T-cell (primary cell): ENCODE data around the gene ARID4B. TPM values are rescaled to one million over a fixed set of nuclear protein-coding genes. Genes with fewer than 3 reads are reported as not detected.

Experiments used
- ATAC-seq, 4 experiments: fragments of 200-7000 bp in 3 of 4; fragments of 150-1000 bp in 1 of 4; cut with Tn5 transposase; replicated peaks in 1 of 4; 1 replicate in 3 of 4; 2 replicates in 1 of 4; pipeline ENCODE4 v1.10.0; 2021; ENCODE audit warnings: moderate library complexity in 3 of 4, mild to moderate bottlenecking in 2 of 4, moderate number of reproducible peaks in 1 of 4
- CTCF ChIA-PET, 2 donors: fragments of 300-600 bp; sonication (Branson Sonifier 250); formaldehyde crosslinking; loops; one replicate each; lab custom pipeline; 2022; ENCODE audit warnings: antibody characterized with exemption in 2 of 2; lab: Charles Lee
- POLR2A ChIA-PET, 2 donors: fragments of 300-600 bp; sonication (Branson Sonifier 250); formaldehyde crosslinking; loops; one replicate each; lab custom pipeline; 2022; ENCODE audit warnings: antibody characterized with exemption in 2 of 2; lab: Charles Lee
- DNase-seq, 35 experiments: peaks; one replicate each; pipeline versions ENCODE4 v3.0.0 to v3.0.0-alpha.2; 2013 to 2023
- H3K27ac ChIP-seq: one replicate; pipeline ENCODE4 v1.5.1; 2013; ENCODE audit warnings: low read length
- H3K27me3 ChIP-seq, 2 experiments: replicated peaks in 1 of 2; 1 replicate in 1 of 2; 2 replicates in 1 of 2; pipeline versions ENCODE4 v1.6.1 to v1.7.0; 2013; ENCODE audit warnings: low read length in 1 of 2, mixed read lengths in 1 of 2; ENCODE audit not compliant: control insufficient read depth in 2 of 2, insufficient read depth in 2 of 2; ENCODE audit errors: extremely low read depth in 1 of 2
- H3K36me3 ChIP-seq, 2 donors: 1 replicate in 1 of 2; 2 replicates in 1 of 2; pipeline versions ENCODE4 v1.6.1 to v1.7.0; 2013; ENCODE audit warnings: low read length in 1 of 2; ENCODE audit not compliant: control insufficient read depth in 2 of 2, insufficient read depth in 1 of 2; ENCODE audit errors: extremely low read depth in 1 of 2
- H3K4me1 ChIP-seq, 2 experiments: 1 replicate in 1 of 2; 2 replicates in 1 of 2; pipeline versions ENCODE4 v1.6.1 to v1.7.0; 2013; ENCODE audit warnings: low read length in 2 of 2, mixed read lengths in 1 of 2; ENCODE audit not compliant: insufficient read depth in 2 of 2, control insufficient read depth in 1 of 2; ENCODE audit errors: extremely low read depth in 1 of 2
- H3K4me3 ChIP-seq, 2 donors: 1 replicate in 1 of 2; 2 replicates in 1 of 2; pipeline versions ENCODE4 v1.5.1 to v1.7.0; 2013; ENCODE audit warnings: mild to moderate bottlenecking in 2 of 2, low read length in 1 of 2, moderate library complexity in 1 of 2; ENCODE audit not compliant: control insufficient read depth in 1 of 2; ENCODE audit errors: extremely low read depth in 1 of 2
- H3K9me3 ChIP-seq: 2 replicates; pipeline ENCODE4 v1.7.0; 2013
- H3K27ac Mint-ChIP-seq, 2 donors: one replicate each; pipeline ENCODE4 v1.8.0; 2020 to 2021; ENCODE audit warnings: mild to moderate bottlenecking in 2 of 2, mixed read lengths in 2 of 2
- H3K27me3 Mint-ChIP-seq, 2 donors: one replicate each; pipeline ENCODE4 v1.8.0; 2021 to 2022; ENCODE audit warnings: mixed read lengths in 2 of 2
- H3K36me3 Mint-ChIP-seq: one replicate; pipeline ENCODE4 v1.8.0; 2021; ENCODE audit warnings: mixed read lengths
- H3K4me1 Mint-ChIP-seq, 3 donors: one replicate each; pipeline ENCODE4 v1.8.0; 2020 to 2022; ENCODE audit warnings: mixed read lengths in 3 of 3, mild to moderate bottlenecking in 1 of 3
- H3K4me3 Mint-ChIP-seq, 3 donors: one replicate each; pipeline ENCODE4 v1.8.0; 2020 to 2022; ENCODE audit warnings: mild to moderate bottlenecking in 3 of 3, mixed read lengths in 3 of 3, moderate library complexity in 3 of 3
- H3K9me3 Mint-ChIP-seq, 3 donors: one replicate each; pipeline ENCODE4 v1.8.0; 2020 to 2022; ENCODE audit warnings: mixed read lengths in 3 of 3
- WGBS: methylation state at CpG from one replicate; pipeline ENCODE4 v1.1.5; 2013; ENCODE audit warnings: missing lambda C conversion rate; ENCODE audit not compliant: insufficient coverage; 5-methylcytosine and 5-hydroxymethylcytosine counted together
- total RNA-seq, 35 experiments: library from RNA in 6 of 35; stranded (reverse) in 6 of 35; fragments of 120-200 nt in 1 of 35; gene quantifications; one replicate each; pipeline versions ENCODE4 v1.2.1 to v1.2.4 and lab custom pipeline; 2013 to 2026

ARID4B gene
- total RNA-seq, 5 donors from 2014 or later (not counting 1 experiment from before 2014, with no cell fraction given): 70.4 to 151 (median 79.1) TPM

DNA sequence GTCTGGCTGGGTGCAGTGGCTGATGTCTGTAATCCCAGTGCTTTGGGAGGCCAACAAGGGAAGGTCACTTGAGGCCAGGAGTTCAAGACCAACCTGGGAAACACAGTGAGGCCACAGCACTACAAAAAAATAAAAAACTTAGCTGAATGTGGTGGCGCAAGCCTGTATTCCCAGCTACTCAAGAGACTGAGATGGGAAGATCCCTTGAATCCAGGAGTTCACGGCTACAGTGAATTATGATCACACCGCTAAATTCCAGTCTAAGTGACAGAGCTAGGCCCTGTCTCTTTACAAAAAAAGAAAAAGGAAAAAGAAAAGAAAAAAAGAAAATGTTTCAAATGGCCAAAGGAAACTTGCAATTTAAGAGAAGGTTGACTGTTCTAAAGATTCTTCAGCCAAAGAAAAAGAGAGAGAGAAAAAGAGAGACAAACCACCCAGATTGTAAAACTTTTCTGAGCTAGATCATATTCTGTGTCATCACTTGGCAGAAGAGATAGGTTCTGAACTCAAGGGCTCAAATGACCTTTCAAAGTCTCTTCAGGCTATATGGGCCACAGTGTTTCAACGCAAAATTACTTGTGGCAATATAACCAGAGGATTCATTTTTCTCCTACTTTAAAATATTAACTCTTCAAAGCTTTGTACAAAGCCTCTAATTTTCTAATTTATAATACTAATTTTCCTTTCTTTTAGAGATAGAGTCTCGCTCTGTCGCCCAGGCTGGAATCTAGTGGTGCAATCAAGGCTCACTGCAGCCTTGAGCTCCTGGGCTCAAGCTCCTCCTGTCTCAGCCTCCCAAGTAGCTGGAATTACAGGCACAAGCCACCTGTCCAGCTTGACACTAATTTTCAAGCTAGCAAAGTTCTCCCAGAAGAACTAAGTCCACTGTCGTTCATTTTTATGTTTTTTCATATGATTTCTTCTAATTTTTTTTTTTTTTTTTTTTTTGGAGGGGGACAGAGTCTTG, 20.5 kb downstream of the ARID4B start:
- CTCF ChIA-PET: interaction anchor here (0.6 to 1.5 kb wide), 6 partner anchors 21 to 724 kb away, joined by 3 to 5 read pairs (median 3); partner anchors contain the start of genes ARID4B (in 1 of the 2) and GGPS1 (in 1 of the 2)
- POLR2A ChIA-PET: interaction anchor here (0.6 to 1.9 kb wide), 8 partner anchors 9 to 174 kb away, joined by 3 to 7 read pairs (median 3); no protein-coding TSS in a partner anchor
- no peak for DNase-seq
- WGBS: 83% methylated on average over 5 of the region's 7 CpGs
- Histone ChIP-seq H3K36me3 (peaks cover 0 to 2% of the 10 kb centered on the region in 2 donors), H3K4me1 (peaks cover 23 to 61% of the 10 kb centered on the region in 2 experiments), H3K9me3 (no peaks in the 10 kb centered on the region), H3K27ac (peak overlapping the region; percentile 31), H3K4me3 (no peak overlapping the region), H3K27me3 (no peaks in the 10 kb centered on the region)
- Mint-ChIP-seq H3K27ac (peak overlapping the region; percentile 72 to 80), H3K36me3 (peaks cover 3% of the 10 kb centered on the region), H3K4me1 (peaks cover 68 to 76% (median 76%) of the 10 kb centered on the region in 3 donors), H3K9me3 (no peaks in the 10 kb centered on the region), H3K4me3 (peak overlapping the region in 1 of 3 donors; percentile 52), H3K27me3 (no peaks in the 10 kb centered on the region)
- no peak for ATAC-seq

GRCh38 chr1:235304549-235305451, 23.2 kb downstream of the ARID4B start:
- peak in 24 of 35 experiments; percentile 10 to 75 (median 32) for DNase-seq
- Mint-ChIP-seq H3K9me3 (no peaks in the 10 kb centered on the region), H3K36me3 (peaks cover 3% of the 10 kb centered on the region), H3K27me3 (no peaks in the 10 kb centered on the region), H3K4me3 (peak overlapping the region; percentile 42 to 62 (median 53)), H3K27ac (peak overlapping the region; percentile 85 to 88), H3K4me1 (peaks cover 62 to 76% (median 68%) of the 10 kb centered on the region in 3 donors)
- Histone ChIP-seq H3K4me3 (no peak overlapping the region), H3K27me3 (no peaks in the 10 kb centered on the region), H3K36me3 (no peaks in the 10 kb centered on the region), H3K9me3 (no peaks in the 10 kb centered on the region), H3K4me1 (peaks cover 25 to 65% of the 10 kb centered on the region in 2 experiments), H3K27ac (peak overlapping the region; percentile 89)
- peak; percentile 62 to 82 (median 72) for ATAC-seq
- WGBS: no CpG with 5 or more reads among the region's 6 CpGs
- ChIA-PET CTCF (interaction anchor here (0.5 to 1.4 kb wide), 7 partner anchors 12 to 112 kb away, joined by 3 to 5 read pairs (median 3); partner anchors contain the start of gene ARID4B (in 1 of the 2)), POLR2A (interaction anchor here (0.6 to 1.6 kb wide), 12 partner anchors 9 to 48 kb away, joined by 3 to 9 read pairs (median 4); no protein-coding TSS in a partner anchor)

DNA sequence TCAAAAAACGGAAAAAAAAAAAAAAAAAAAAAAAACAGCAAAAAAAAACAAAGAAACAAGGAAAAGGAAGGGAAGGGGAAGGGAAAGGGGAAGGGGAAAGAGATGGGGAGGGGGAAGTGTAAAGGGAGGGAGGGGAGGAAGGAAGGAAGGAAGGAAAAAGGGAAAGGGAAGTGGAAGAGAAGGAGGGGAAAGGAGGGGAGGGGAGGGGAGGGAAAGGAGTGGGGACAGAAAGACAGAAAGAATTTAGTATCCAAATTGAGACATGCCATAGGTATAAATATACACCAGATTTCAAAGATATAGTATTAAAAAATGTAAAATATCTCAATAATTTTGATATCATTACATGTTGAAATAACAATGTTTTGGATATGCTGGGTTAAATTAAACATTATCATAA, 25.8 kb downstream of the ARID4B start:
- Mint-ChIP-seq H3K36me3 (peaks cover under 1% of the 10 kb centered on the region), H3K27ac (peak overlapping the region in 1 of 2 donors; percentile 11), H3K27me3 (no peaks in the 10 kb centered on the region), H3K4me1 (peaks cover 75 to 86% (median 81%) of the 10 kb centered on the region in 3 donors), H3K9me3 (no peaks in the 10 kb centered on the region), H3K4me3 (no peak overlapping the region)
- no peak for DNase-seq
- ChIA-PET POLR2A (interaction anchor here (0.6 to 1.0 kb wide), 2 partner anchors 11 to 26 kb away, joined by 3 to 4 read pairs; no protein-coding TSS in a partner anchor), CTCF (no interaction called here)
- H3K4me1 ChIP-seq: peaks cover 42 to 64% of the 10 kb centered on the region in 2 experiments
- H3K4me3 ChIP-seq: no peak overlapping the region
- no peaks in the 10 kb centered on the region for H3K27me3 ChIP-seq
- H3K9me3 ChIP-seq: no peaks in the 10 kb centered on the region
- no CpG with 5 or more reads among the region's 1 CpG for WGBS
- H3K36me3 ChIP-seq: no peaks in the 10 kb centered on the region
- no peak overlapping the region for H3K27ac ChIP-seq
- ATAC-seq: no peak

DNA sequence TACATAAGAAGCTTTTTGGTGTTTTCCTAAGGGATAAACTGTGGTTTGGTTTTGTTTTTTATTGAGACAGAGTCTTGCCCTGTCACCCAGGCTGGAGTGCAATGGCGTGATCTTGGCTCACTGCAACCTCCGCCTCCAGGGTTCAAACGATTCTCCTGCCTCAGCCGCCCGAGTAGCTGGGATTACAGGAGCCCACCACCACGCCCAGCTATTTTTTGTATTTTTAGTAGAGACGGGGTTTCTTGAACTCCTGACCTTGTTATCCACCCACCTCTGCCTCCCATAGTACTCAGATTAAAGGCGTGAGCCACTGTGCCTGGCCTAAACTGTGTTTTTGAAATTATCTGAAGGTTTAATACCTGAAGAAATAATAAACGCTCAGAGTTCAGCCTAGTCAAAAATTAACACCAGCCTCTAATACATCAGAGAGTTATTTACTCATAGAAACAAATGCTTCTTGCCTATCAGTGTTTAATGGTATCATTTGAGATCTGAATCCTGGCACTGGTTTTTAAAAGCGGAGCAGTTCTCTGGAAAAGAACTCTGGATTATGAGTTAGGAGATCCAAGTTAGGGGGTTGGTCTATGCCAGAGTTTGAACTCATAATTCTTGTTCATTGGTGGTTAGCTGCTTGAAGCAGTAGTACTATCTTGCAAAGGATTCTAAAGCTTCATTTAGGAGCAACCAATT, 28.7 kb downstream of the ARID4B start:
- Histone ChIP-seq H3K36me3 (no peaks in the 10 kb centered on the region), H3K27me3 (no peaks in the 10 kb centered on the region), H3K4me3 (no peak overlapping the region), H3K4me1 (peaks cover 28 to 65% of the 10 kb centered on the region in 2 experiments), H3K9me3 (peaks cover 3% of the 10 kb centered on the region), H3K27ac (peak overlapping the region; percentile 76)
- Mint-ChIP-seq H3K27me3 (no peaks in the 10 kb centered on the region), H3K4me1 (peaks cover 69 to 71% (median 70%) of the 10 kb centered on the region in 3 donors), H3K27ac (peak overlapping the region; percentile 74), H3K9me3 (no peaks in the 10 kb centered on the region), H3K36me3 (peaks cover 4% of the 10 kb centered on the region), H3K4me3 (peak overlapping the region; percentile 11 to 59 (median 53))
- 87% methylated on average over 3 of the region's 10 CpGs for WGBS
- ChIA-PET POLR2A (interaction anchor here (0.6 to 1.5 kb wide), 6 partner anchors 8 to 163 kb away, joined by 3 to 7 read pairs (median 3); no protein-coding TSS in a partner anchor), CTCF (interaction anchor here in 1 of 2 donors (0.6 kb wide), 1 partner anchor 23 kb away, joined by 3 read pairs; no protein-coding TSS in a partner anchor)
- DNase-seq (no peak), ATAC-seq (no peak)

DNA sequence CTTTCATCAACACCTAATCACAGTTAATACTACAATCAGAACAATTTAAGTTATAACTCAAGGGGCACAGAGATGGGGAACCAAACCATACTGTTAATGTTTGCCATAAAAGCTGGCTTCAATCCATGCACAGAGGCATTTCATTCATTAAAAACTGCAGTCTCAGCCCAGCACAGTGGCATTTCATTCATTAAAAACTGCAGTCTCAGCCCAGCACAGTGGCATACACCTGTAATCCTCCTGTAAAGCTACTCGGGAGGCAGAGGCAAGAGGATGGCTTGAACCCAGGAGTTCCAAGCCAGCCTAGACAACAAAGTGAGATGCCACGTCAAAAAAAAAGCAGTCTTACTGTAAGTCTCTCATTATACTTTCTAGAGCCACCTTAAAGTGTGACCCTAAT, 29.2 kb downstream of the ARID4B start:
- Mint-ChIP-seq H3K36me3 (peaks cover 4% of the 10 kb centered on the region), H3K27ac (peak overlapping the region; percentile 74), H3K4me1 (peaks cover 63 to 67% (median 64%) of the 10 kb centered on the region in 3 donors), H3K27me3 (no peaks in the 10 kb centered on the region), H3K9me3 (no peaks in the 10 kb centered on the region), H3K4me3 (peak overlapping the region; percentile 11 to 59 (median 21))
- H3K36me3 ChIP-seq: no peaks in the 10 kb centered on the region
- H3K4me1 ChIP-seq: peaks cover 32 to 60% of the 10 kb centered on the region in 2 experiments
- H3K27me3 ChIP-seq: no peaks in the 10 kb centered on the region
- H3K4me3 ChIP-seq: no peak overlapping the region
- peak overlapping the region; percentile 76 for H3K27ac ChIP-seq
- CTCF ChIA-PET: interaction anchor here in 1 of 2 donors (0.6 kb wide), 1 partner anchor 699 kb away, joined by 3 read pairs; no protein-coding TSS in a partner anchor
- 0% methylated on average over 1 of the region's 2 CpGs for WGBS
- DNase-seq (no peak), ATAC-seq (peak in 1 of 4 experiments; percentile 32)
- POLR2A ChIA-PET: interaction anchor here in 1 of 2 donors (1.1 to 1.5 kb wide), 2 partner anchors 28 to 40 kb away, joined by 3 to 7 read pairs; no protein-coding TSS in a partner anchor
- peaks cover 3% of the 10 kb centered on the region for H3K9me3 ChIP-seq
